ENCODE data around the gene MARVELD3.
A peak's percentile ranks its signal among the peaks of the same experiment; 100 is the strongest.
"Not testable (repeated sequence)": the region's sequence is repeated elsewhere in the genome, so short reads cannot be mapped to it uniquely, and the experiment has no call there.

MARVELD3 gene

GRCh38 chr16:71594000-71594646 lies 31.9 kb upstream of the MARVELD3 start:
- Histone ChIP-seq H3K4me2 (ENCODE audit: low read length) (no peak overlapping the region), H3K27ac (ENCODE audit: low read depth, low read length) (no peak overlapping the region), H2AK5ac (ENCODE audit: low read length) (no peak overlapping the region), H3K79me1 (ENCODE audit: low read length) (no peaks in the 10 kb centered on the region), H3K36me3 (ENCODE audit: control insufficient read depth, insufficient read depth, low read length) (no peaks in the 10 kb centered on the region), H3K56ac (ENCODE audit: low read length) (no peak overlapping the region), H2BK5ac (ENCODE audit: low read length) (no peak overlapping the region), H3K4me1 (ENCODE audit: control insufficient read depth, low read depth, low read length) (no peaks in the 10 kb centered on the region), H3K27me3 (ENCODE audit: insufficient read depth, low read length, poor library complexity) (no peaks in the 10 kb centered on the region), H3K23ac (ENCODE audit: low read length) (no peak overlapping the region), H2BK15ac (replicated peaks; ENCODE audit: low read depth) (no peak overlapping the region), H3K79me2 (ENCODE audit: control insufficient read depth, insufficient read depth, low read length) (no peaks in the 10 kb centered on the region), H3K9ac (ENCODE audit: low read length) (no peak overlapping the region), H3K18ac (ENCODE audit: low read length) (no peak overlapping the region), H4K8ac (ENCODE audit: low read depth, low read length) (no peak overlapping the region), H3K4ac (ENCODE audit: low read depth, low read length) (no peak overlapping the region), H2BK120ac (ENCODE audit: low read depth, low read length) (no peak overlapping the region), H4K5ac (ENCODE audit: low read length) (no peak overlapping the region), H3K4me3 (ENCODE audit: low read length) (no peak overlapping the region)
- WGBS (ENCODE audit: extremely low coverage, insufficient coverage, low lambda C conversion rate), result no CpG with 5 or more reads among the region's 5 CpGs
- DNase-seq, result no peak

DNA sequence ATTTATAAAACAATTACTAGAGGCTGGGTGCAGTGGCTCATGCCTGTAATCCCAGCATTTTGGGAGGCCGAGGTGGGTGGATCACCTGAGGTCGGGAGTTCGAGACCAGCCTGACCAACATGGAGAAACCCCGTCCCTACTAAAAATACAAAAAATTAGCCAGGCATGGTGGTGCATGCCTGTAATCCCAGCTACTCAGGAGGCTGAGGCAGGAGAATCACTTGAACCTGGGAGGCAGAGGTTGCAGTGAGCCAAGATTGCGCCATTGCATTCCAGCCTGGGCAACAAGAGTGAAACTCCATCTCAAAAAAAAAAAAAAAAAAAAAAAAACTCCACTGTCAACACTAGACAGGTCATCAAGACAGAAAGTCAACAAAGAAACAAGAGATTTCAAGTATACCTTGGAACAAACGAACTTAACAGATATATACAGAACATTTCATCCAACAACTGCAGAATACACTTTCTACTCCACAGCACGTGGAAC lies 30.6 kb upstream of the MARVELD3 start:
- H3K9ac ChIP-seq (ENCODE audit: low read length); H3K27me3 ChIP-seq (ENCODE audit: insufficient read depth, low read length, poor library complexity); H3K56ac ChIP-seq (ENCODE audit: low read length); H2BK15ac ChIP-seq (replicated peaks; ENCODE audit: low read depth); H3K4me2 ChIP-seq (ENCODE audit: low read length); H2BK120ac ChIP-seq (ENCODE audit: low read depth, low read length); DNase-seq; H3K4ac ChIP-seq (ENCODE audit: low read depth, low read length); H3K27ac ChIP-seq (ENCODE audit: low read depth, low read length); H2BK5ac ChIP-seq (ENCODE audit: low read length); H3K79me1 ChIP-seq (ENCODE audit: low read length); H2AK5ac ChIP-seq (ENCODE audit: low read length); H3K23ac ChIP-seq (ENCODE audit: low read length); H4K8ac ChIP-seq (ENCODE audit: low read depth, low read length); H3K79me2 ChIP-seq (ENCODE audit: control insufficient read depth, insufficient read depth, low read length); H3K18ac ChIP-seq (ENCODE audit: low read length); H4K5ac ChIP-seq (ENCODE audit: low read length); H3K4me1 ChIP-seq (ENCODE audit: control insufficient read depth, low read depth, low read length); H3K36me3 ChIP-seq (ENCODE audit: control insufficient read depth, insufficient read depth, low read length); H3K4me3 ChIP-seq (ENCODE audit: low read length): not testable (repeated sequence)
- WGBS (ENCODE audit: extremely low coverage, insufficient coverage, low lambda C conversion rate), result no CpG with 5 or more reads among the region's 7 CpGs

DNA sequence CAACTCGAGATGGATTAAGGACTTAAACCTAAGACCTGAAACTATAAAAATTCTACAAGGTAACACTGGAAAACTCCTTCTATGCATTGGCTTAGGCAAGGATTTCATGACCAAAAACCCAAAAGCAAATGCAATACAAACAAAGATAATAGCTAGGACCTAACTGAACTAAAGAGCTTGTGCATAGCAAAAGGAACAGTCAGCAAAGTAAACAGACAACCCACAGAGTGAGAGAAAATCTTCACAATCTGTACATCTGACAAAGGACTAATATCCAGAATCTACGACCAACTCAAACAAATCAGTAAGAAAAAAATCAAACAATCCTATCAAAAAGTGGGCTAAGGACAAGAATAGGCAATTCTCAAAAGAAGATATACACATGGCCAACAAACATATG lies 27.6 kb upstream of the MARVELD3 start:
- H3K79me2 ChIP-seq (ENCODE audit: control insufficient read depth, insufficient read depth, low read length); H3K9ac ChIP-seq (ENCODE audit: low read length): not testable (repeated sequence)

DNA sequence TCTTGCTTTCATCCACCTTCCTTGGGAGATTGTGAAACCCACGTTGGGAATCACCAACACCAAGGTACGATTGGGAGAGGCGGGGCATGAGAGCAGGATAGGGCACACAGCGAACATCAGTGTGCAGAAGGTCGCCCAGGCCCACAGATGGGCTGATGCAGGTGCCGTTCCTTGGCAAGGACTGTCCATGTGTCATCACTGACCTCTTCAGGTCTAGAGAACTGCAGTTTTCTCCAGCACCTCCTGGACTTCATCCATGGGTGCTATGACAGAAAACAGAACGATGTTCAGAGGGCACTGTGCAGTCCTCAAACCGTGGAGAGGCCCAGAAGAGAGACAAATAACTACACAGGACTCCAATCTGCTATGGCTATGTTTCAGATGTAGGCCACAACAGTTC lies 25.2 kb upstream of the MARVELD3 start:
- H3K36me3 ChIP-seq (ENCODE audit: control insufficient read depth, insufficient read depth, low read length), result no peaks in the 10 kb centered on the region
- H3K79me1 ChIP-seq (ENCODE audit: low read length), result no peaks in the 10 kb centered on the region
- H3K23ac ChIP-seq (ENCODE audit: low read length), result no peak overlapping the region
- H3K4me1 ChIP-seq (ENCODE audit: control insufficient read depth, low read depth, low read length), result no peaks in the 10 kb centered on the region
- H2BK15ac ChIP-seq (replicated peaks; ENCODE audit: low read depth), result no peak overlapping the region
- no peak overlapping the region for H3K9ac ChIP-seq (ENCODE audit: low read length)
- H2BK120ac ChIP-seq (ENCODE audit: low read depth, low read length), result no peak overlapping the region
- H3K18ac ChIP-seq (ENCODE audit: low read length), result no peak overlapping the region
- DNase-seq, result no peak
- WGBS (ENCODE audit: extremely low coverage, insufficient coverage, low lambda C conversion rate), result no CpG with 5 or more reads among the region's 8 CpGs
- no peak overlapping the region for H4K5ac ChIP-seq (ENCODE audit: low read length)
- no peak overlapping the region for H3K27ac ChIP-seq (ENCODE audit: low read depth, low read length)
- H2BK5ac ChIP-seq (ENCODE audit: low read length), result no peak overlapping the region
- H2AK5ac ChIP-seq (ENCODE audit: low read length), result no peak overlapping the region
- H3K4me3 ChIP-seq (ENCODE audit: low read length), result no peak overlapping the region
- no peak overlapping the region for H3K56ac ChIP-seq (ENCODE audit: low read length)
- no peak overlapping the region for H3K4ac ChIP-seq (ENCODE audit: low read depth, low read length)
- no peaks in the 10 kb centered on the region for H3K27me3 ChIP-seq (ENCODE audit: insufficient read depth, low read length, poor library complexity)
- H3K4me2 ChIP-seq (ENCODE audit: low read length), result no peak overlapping the region
- no peaks in the 10 kb centered on the region for H3K79me2 ChIP-seq (ENCODE audit: control insufficient read depth, insufficient read depth, low read length)
- no peak overlapping the region for H4K8ac ChIP-seq (ENCODE audit: low read depth, low read length)

More for the DNA sequence above, 27.6 kb upstream of the MARVELD3 start:
- H4K8ac ChIP-seq (ENCODE audit: low read depth, low read length); H4K5ac ChIP-seq (ENCODE audit: low read length); H3K36me3 ChIP-seq (ENCODE audit: control insufficient read depth, insufficient read depth, low read length); H3K79me1 ChIP-seq (ENCODE audit: low read length); H3K4me1 ChIP-seq (ENCODE audit: control insufficient read depth, low read depth, low read length); H3K27me3 ChIP-seq (ENCODE audit: insufficient read depth, low read length, poor library complexity); H3K18ac ChIP-seq (ENCODE audit: low read length); H3K23ac ChIP-seq (ENCODE audit: low read length); H3K56ac ChIP-seq (ENCODE audit: low read length); H3K4ac ChIP-seq (ENCODE audit: low read depth, low read length); H3K4me3 ChIP-seq (ENCODE audit: low read length); H2BK5ac ChIP-seq (ENCODE audit: low read length); H3K27ac ChIP-seq (ENCODE audit: low read depth, low read length); H2AK5ac ChIP-seq (ENCODE audit: low read length); DNase-seq; H3K4me2 ChIP-seq (ENCODE audit: low read length); H2BK120ac ChIP-seq (ENCODE audit: low read depth, low read length); H2BK15ac ChIP-seq (replicated peaks; ENCODE audit: low read depth): not testable (repeated sequence)
- WGBS (ENCODE audit: extremely low coverage, insufficient coverage, low lambda C conversion rate), result no CpG with 5 or more reads among the region's 2 CpGs

DNA sequence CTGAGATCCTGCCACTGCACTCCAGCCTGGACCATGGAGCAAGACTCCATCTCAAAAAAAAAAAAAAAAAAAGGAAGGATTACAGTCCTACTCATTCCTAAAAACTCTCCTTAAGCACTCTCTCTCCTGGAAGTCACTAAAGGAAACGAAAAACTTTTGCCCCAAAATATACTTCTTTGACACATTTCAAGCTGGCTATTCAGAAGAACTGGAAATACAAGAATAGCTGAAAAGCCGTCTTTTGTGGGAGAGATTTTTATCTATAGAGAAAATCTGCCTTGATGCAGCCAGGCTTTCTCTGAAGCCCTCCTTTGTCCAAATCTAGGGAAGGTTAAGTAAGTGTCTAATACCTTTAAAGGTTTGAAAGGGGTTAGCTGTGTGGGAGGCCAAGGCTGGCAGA lies 16.9 kb upstream of the MARVELD3 start:
- H3K27ac ChIP-seq (ENCODE audit: low read depth, low read length), result no peak overlapping the region
- no peak overlapping the region for H3K56ac ChIP-seq (ENCODE audit: low read length)
- no peak overlapping the region for H2BK120ac ChIP-seq (ENCODE audit: low read depth, low read length)
- no peak overlapping the region for H4K8ac ChIP-seq (ENCODE audit: low read depth, low read length)
- no peak overlapping the region for H2AK5ac ChIP-seq (ENCODE audit: low read length)
- H3K23ac ChIP-seq (ENCODE audit: low read length), result no peak overlapping the region
- H3K4me1 ChIP-seq (ENCODE audit: control insufficient read depth, low read depth, low read length), result no peaks in the 10 kb centered on the region
- no peak overlapping the region for H2BK15ac ChIP-seq (replicated peaks; ENCODE audit: low read depth)
- no peaks in the 10 kb centered on the region for H3K27me3 ChIP-seq (ENCODE audit: insufficient read depth, low read length, poor library complexity)
- H3K36me3 ChIP-seq (ENCODE audit: control insufficient read depth, insufficient read depth, low read length), result no peaks in the 10 kb centered on the region
- H3K79me2 ChIP-seq (ENCODE audit: control insufficient read depth, insufficient read depth, low read length), result no peaks in the 10 kb centered on the region
- no CpG with 5 or more reads among the region's 2 CpGs for WGBS (ENCODE audit: extremely low coverage, insufficient coverage, low lambda C conversion rate)
- no peaks in the 10 kb centered on the region for H3K79me1 ChIP-seq (ENCODE audit: low read length)
- H3K18ac ChIP-seq (ENCODE audit: low read length), result no peak overlapping the region
- DNase-seq, result no peak
- no peak overlapping the region for H3K9ac ChIP-seq (ENCODE audit: low read length)
- no peak overlapping the region for H4K5ac ChIP-seq (ENCODE audit: low read length)
- H3K4ac ChIP-seq (ENCODE audit: low read depth, low read length), result no peak overlapping the region
- no peak overlapping the region for H3K4me3 ChIP-seq (ENCODE audit: low read length)
- no peak overlapping the region for H3K4me2 ChIP-seq (ENCODE audit: low read length)
- no peak overlapping the region for H2BK5ac ChIP-seq (ENCODE audit: low read length)

GRCh38 chr16:71610447-71610846 lies 15.5 kb upstream of the MARVELD3 start:
- Histone ChIP-seq H3K36me3 (ENCODE audit: control insufficient read depth, insufficient read depth, low read length) (no peaks in the 10 kb centered on the region), H3K4me1 (ENCODE audit: control insufficient read depth, low read depth, low read length) (no peaks in the 10 kb centered on the region), H3K4me3 (ENCODE audit: low read length) (no peak overlapping the region), H3K18ac (ENCODE audit: low read length) (no peak overlapping the region), H3K23ac (ENCODE audit: low read length) (no peak overlapping the region), H4K5ac (ENCODE audit: low read length) (no peak overlapping the region), H3K4ac (ENCODE audit: low read depth, low read length) (no peak overlapping the region), H3K4me2 (ENCODE audit: low read length) (no peak overlapping the region), H3K27me3 (ENCODE audit: insufficient read depth, low read length, poor library complexity) (no peaks in the 10 kb centered on the region), H4K8ac (ENCODE audit: low read depth, low read length) (no peak overlapping the region), H3K27ac (ENCODE audit: low read depth, low read length) (no peak overlapping the region), H2BK120ac (ENCODE audit: low read depth, low read length) (no peak overlapping the region), H3K79me2 (ENCODE audit: control insufficient read depth, insufficient read depth, low read length) (no peaks in the 10 kb centered on the region), H3K56ac (ENCODE audit: low read length) (no peak overlapping the region), H2AK5ac (ENCODE audit: low read length) (no peak overlapping the region), H3K9ac (ENCODE audit: low read length) (no peak overlapping the region), H2BK15ac (replicated peaks; ENCODE audit: low read depth) (no peak overlapping the region), H2BK5ac (ENCODE audit: low read length) (no peak overlapping the region), H3K79me1 (ENCODE audit: low read length) (no peaks in the 10 kb centered on the region)
- WGBS (ENCODE audit: extremely low coverage, insufficient coverage, low lambda C conversion rate), result no CpG with 5 or more reads among the region's 4 CpGs
- peak; percentile 18 for DNase-seq
